Karpas-422 (cell line): ENCODE data around the gene TSPO2. TPM values are rescaled to one million over a fixed set of nuclear protein-coding genes. Genes with fewer than 3 reads are reported as not detected.

Experiments
- total RNA-seq: library from RNA; depleted of rRNA; stranded (reverse); fragments of >200 nt; shearing (Covaris generic); gene quantifications from 2 replicates; pipeline ENCODE4 v1.2.3, GENCODE V29; 2014; ENCODE audit warnings: low replicate concordance; rRNA removed

The TSPO2 gene
- total RNA-seq, 1 experiment from 2014 or later: not detected

Other genes starting within 250 kb of the TSPO2 start
- gene UNC5CL, start 3.2 kb upstream of the TSPO2 start, total RNA-seq: 1.1 and 3.3 TPM in 2 replicates
- gene APOBEC2, start 10.7 kb downstream of the TSPO2 start, total RNA-seq: not detected in 2 replicates
- gene OARD1, start 29.9 kb downstream of the TSPO2 start, total RNA-seq: 37.5 and 41.6 TPM in 2 replicates
- 15.7 and 23.7 TPM in 2 replicates for gene NFYA, start 30.5 kb downstream of the TSPO2 start, total RNA-seq
- not detected in 2 replicates for gene TREML1, start 111.9 kb downstream of the TSPO2 start, total RNA-seq
- gene TREM2, start 120.6 kb downstream of the TSPO2 start, total RNA-seq: not detected in 2 replicates
- 0.07 TPM in 1 of 2 replicates, not detected in the other for gene TREML2, start 158.7 kb downstream of the TSPO2 start, total RNA-seq
- not detected in 2 replicates for gene TREML4, start 185.9 kb downstream of the TSPO2 start, total RNA-seq
- not detected in 2 replicates for gene TREM1, start 244.2 kb downstream of the TSPO2 start, total RNA-seq